Astrocyte (in vitro differentiated cells and primary cell): ENCODE results near the gene IGSF23. TPM values are rescaled to one million over a fixed set of nuclear protein-coding genes. Genes with fewer than 3 reads are reported as not detected.
A peak's percentile ranks its signal among the peaks of the same experiment; 100 is the strongest.
"Not testable (repeated sequence)": the region's sequence is repeated elsewhere in the genome, so short reads cannot be mapped to it uniquely, and the experiment has no call there.

Source experiments
- DNase-seq: peaks from one replicate; pipeline ENCODE4 v3.0.0-alpha.2; 2010; ENCODE audit warnings: low read depth
- FAIRE-seq: peaks from 2 replicates; lab custom pipeline; 2011; peaks lifted over from hg19 to GRCh38; lab: Jason Lieb, UNC
- H2AFZ ChIP-seq: 2 replicates; pipeline ENCODE4 v1.6.0; 2012; ENCODE audit warnings: low read depth, low read length, inconsistent platforms
- H3K27ac ChIP-seq: 2 replicates; pipeline ENCODE4 v1.5.1; 2011; ENCODE audit warnings: low read depth, low read length, inconsistent platforms
- H3K27me3 ChIP-seq: 2 replicates; pipeline ENCODE4 v1.6.0; 2011; ENCODE audit warnings: low read length, inconsistent platforms; ENCODE audit not compliant: insufficient read depth
- H3K36me3 ChIP-seq: 2 replicates; pipeline ENCODE4 v1.5.1; 2011; ENCODE audit warnings: low read length, inconsistent platforms; ENCODE audit not compliant: insufficient read depth
- H3K4me1 ChIP-seq: 2 replicates; pipeline ENCODE4 v1.5.1; 2011; ENCODE audit warnings: low read length, inconsistent platforms; ENCODE audit not compliant: insufficient read depth
- H3K4me2 ChIP-seq: 2 replicates; pipeline ENCODE4 v1.6.0; 2012; ENCODE audit warnings: low read length, inconsistent platforms
- H3K4me3 ChIP-seq: 2 replicates; pipeline ENCODE4 v1.5.1; 2011; ENCODE audit warnings: low read depth, mild to moderate bottlenecking, low read length, inconsistent platforms; ENCODE audit not compliant: insufficient read depth
- H3K79me2 ChIP-seq: 2 replicates; pipeline ENCODE4 v1.6.0; 2012; ENCODE audit warnings: mild to moderate bottlenecking, low read length, inconsistent platforms; ENCODE audit not compliant: insufficient read depth
- H3K9ac ChIP-seq: 2 replicates; pipeline ENCODE4 v1.6.0; 2012; ENCODE audit warnings: mild to moderate bottlenecking, low read length, inconsistent platforms
- H3K9me3 ChIP-seq: 2 replicates; pipeline ENCODE4 v1.5.1; 2012; ENCODE audit warnings: low read depth, mild to moderate bottlenecking, low read length, inconsistent platforms; ENCODE audit not compliant: insufficient read depth
- H4K20me1 ChIP-seq: 2 replicates; pipeline ENCODE4 v1.6.0; 2012; ENCODE audit warnings: low read length, inconsistent platforms; ENCODE audit not compliant: insufficient read depth
- H3K27ac Mint-ChIP-seq: one replicate; pipeline ENCODE4 v1.8.0; 2021; ENCODE audit warnings: mild to moderate bottlenecking, mixed read lengths; ENCODE audit not compliant: unreplicated experiment
- H3K27me3 Mint-ChIP-seq: one replicate; pipeline ENCODE4 v1.8.0; 2021; ENCODE audit warnings: low read depth, mixed read lengths; ENCODE audit not compliant: unreplicated experiment
- H3K36me3 Mint-ChIP-seq: one replicate; pipeline ENCODE4 v1.8.0; 2021; ENCODE audit warnings: low read depth, mixed read lengths; ENCODE audit not compliant: unreplicated experiment
- H3K4me1 Mint-ChIP-seq: one replicate; pipeline ENCODE4 v1.8.0; 2021; ENCODE audit warnings: low read depth, mixed read lengths; ENCODE audit not compliant: unreplicated experiment
- H3K4me3 Mint-ChIP-seq: one replicate; pipeline ENCODE4 v1.8.0; 2021; ENCODE audit warnings: mild to moderate bottlenecking, moderate library complexity, mixed read lengths; ENCODE audit not compliant: unreplicated experiment
- H3K9me3 Mint-ChIP-seq: one replicate; pipeline ENCODE4 v1.8.0; 2021; ENCODE audit warnings: mild to moderate bottlenecking, mixed read lengths; ENCODE audit not compliant: unreplicated experiment
- EZH2 ChIP-seq: IDR thresholded peaks from 2 replicates; pipeline ENCODE4 v1.6.1; 2012; ENCODE audit warnings: mild to moderate bottlenecking, low read length, inconsistent platforms; ENCODE audit not compliant: insufficient read depth
- total RNA-seq: library from RNA; stranded (reverse); gene quantifications from 2 replicates; pipeline ENCODE4 v1.2.1, GENCODE V29; 2021
- TF ChIP-seq, protein P1 (sequence below): IDR thresholded peaks from 2 replicates; pipeline ENCODE4 v1.5.1; 2011; ENCODE audit warnings: low read depth, mild to moderate bottlenecking, inconsistent platforms, low read length, moderate library complexity; ENCODE audit not compliant: insufficient read depth

Gene IGSF23
- total RNA-seq, 1 donor from 2014 or later: not detected

DNA sequence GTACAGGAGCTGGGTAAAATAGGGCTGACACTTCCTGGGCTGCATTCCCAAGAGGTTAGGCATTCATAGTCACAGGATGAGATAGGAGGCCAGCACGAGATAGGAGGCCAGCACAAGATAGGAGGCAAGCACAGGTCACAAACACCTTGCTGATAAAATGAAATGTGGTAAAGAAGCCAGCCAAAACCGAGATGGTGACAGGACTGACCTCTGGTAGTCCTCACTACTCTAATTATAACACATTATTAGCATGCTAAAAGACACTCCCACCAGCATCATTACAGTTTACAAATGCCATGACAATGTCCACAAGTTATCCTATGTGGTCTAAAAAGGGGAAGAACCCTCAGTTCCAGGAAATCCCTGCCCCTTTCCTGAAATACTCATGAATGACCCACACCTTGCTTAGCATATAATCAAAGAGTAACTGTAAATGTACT, 20.9 kb upstream of the IGSF23 start:
- Histone ChIP-seq H3K36me3 (no peaks in the 10 kb centered on the region), H2AFZ (no peak overlapping the region), H3K27ac (no peak overlapping the region), H3K4me2 (no peak overlapping the region), H3K79me2 (no peaks in the 10 kb centered on the region), H3K9me3 (no peaks in the 10 kb centered on the region), H3K4me1 (peaks cover 13% of the 10 kb centered on the region), H3K9ac (no peak overlapping the region), H4K20me1 (no peaks in the 10 kb centered on the region), H3K27me3 (no peaks in the 10 kb centered on the region), H3K4me3 (no peak overlapping the region)
- FAIRE-seq: no peak
- Mint-ChIP-seq H3K4me3 (peak overlapping the region; percentile 28), H3K36me3 (peaks cover 1% of the 10 kb centered on the region), H3K27me3 (no peaks in the 10 kb centered on the region), H3K27ac (peak overlapping the region; percentile 72), H3K9me3 (peaks cover 4% of the 10 kb centered on the region), H3K4me1 (peaks cover 26% of the 10 kb centered on the region)
- peak; percentile 17 for DNase-seq
- no peak for TF ChIP-seq EZH2
- TF ChIP-seq, protein P1, sequence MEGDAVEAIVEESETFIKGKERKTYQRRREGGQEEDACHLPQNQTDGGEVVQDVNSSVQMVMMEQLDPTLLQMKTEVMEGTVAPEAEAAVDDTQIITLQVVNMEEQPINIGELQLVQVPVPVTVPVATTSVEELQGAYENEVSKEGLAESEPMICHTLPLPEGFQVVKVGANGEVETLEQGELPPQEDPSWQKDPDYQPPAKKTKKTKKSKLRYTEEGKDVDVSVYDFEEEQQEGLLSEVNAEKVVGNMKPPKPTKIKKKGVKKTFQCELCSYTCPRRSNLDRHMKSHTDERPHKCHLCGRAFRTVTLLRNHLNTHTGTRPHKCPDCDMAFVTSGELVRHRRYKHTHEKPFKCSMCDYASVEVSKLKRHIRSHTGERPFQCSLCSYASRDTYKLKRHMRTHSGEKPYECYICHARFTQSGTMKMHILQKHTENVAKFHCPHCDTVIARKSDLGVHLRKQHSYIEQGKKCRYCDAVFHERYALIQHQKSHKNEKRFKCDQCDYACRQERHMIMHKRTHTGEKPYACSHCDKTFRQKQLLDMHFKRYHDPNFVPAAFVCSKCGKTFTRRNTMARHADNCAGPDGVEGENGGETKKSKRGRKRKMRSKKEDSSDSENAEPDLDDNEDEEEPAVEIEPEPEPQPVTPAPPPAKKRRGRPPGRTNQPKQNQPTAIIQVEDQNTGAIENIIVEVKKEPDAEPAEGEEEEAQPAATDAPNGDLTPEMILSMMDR: no peak

DNA sequence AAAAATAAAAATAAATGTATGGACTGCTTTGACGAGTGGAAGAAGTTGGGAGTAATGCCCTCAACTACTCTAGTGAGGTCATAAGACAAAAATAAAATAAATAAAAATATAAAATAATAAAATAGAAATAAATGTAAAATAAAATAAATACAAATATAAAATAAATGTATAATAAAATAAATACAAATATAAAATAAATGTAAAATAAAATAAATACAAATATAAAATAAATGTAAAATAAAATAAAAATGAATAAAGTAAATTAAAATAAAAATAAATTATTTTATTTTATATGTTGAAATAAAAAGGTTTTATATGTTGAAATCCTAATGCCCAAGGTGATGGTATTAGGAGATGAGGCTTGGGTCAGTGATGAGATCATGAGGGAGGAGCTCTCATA, 20.1 kb upstream of the IGSF23 start:
- no peak overlapping the region for H3K9ac ChIP-seq
- Mint-ChIP-seq H3K36me3 (peaks cover 1% of the 10 kb centered on the region), H3K27ac (no peak overlapping the region), H3K27me3 (no peaks in the 10 kb centered on the region), H3K4me3 (no peak overlapping the region), H3K9me3 (peaks cover 4% of the 10 kb centered on the region), H3K4me1 (peaks cover 21% of the 10 kb centered on the region)
- H3K36me3 ChIP-seq: no peaks in the 10 kb centered on the region
- no peak overlapping the region for H3K4me2 ChIP-seq
- no peak overlapping the region for H3K4me3 ChIP-seq
- no peaks in the 10 kb centered on the region for H4K20me1 ChIP-seq
- DNase-seq (no peak), FAIRE-seq (no peak)
- H3K9me3 ChIP-seq: no peaks in the 10 kb centered on the region
- H3K79me2 ChIP-seq: no peaks in the 10 kb centered on the region
- no peak overlapping the region for H2AFZ ChIP-seq
- no peak overlapping the region for H3K27ac ChIP-seq
- no peak for TF ChIP-seq EZH2
- TF ChIP-seq, protein P1: no peak
- no peaks in the 10 kb centered on the region for H3K27me3 ChIP-seq
- H3K4me1 ChIP-seq: peaks cover 6% of the 10 kb centered on the region

DNA sequence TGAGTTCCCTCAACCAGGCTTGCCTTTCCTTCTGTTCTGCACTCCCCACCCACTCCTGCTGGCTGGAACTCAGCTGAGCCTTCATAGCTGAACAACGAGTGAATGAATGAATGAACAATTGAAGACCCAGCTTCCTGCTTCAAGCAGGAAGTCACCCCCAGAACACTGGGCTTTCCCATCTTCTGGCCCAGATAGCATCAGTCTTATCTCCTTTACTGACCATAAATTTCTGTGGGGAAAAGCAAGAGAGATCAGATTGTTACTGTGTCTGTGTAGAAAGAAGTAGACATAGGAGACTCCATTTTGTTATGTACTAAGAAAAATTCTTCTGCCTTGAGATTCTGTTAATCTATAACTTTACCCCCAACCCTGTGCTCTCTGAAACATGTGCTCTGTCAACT, 19.5 kb upstream of the IGSF23 start:
- H3K4me3 ChIP-seq, H2AFZ ChIP-seq, H4K20me1 ChIP-seq, H3K9me3 ChIP-seq, H3K27ac ChIP-seq, H3K27ac Mint-ChIP-seq, H3K36me3 ChIP-seq, H3K4me1 ChIP-seq, H3K9me3 Mint-ChIP-seq, H3K27me3 ChIP-seq, FAIRE-seq, H3K9ac ChIP-seq, H3K36me3 Mint-ChIP-seq, H3K4me2 ChIP-seq, H3K4me3 Mint-ChIP-seq, DNase-seq, H3K79me2 ChIP-seq, H3K27me3 Mint-ChIP-seq: not testable (repeated sequence)
- peaks cover 16% of the 10 kb centered on the region for H3K4me1 Mint-ChIP-seq
